ENCODE results near the gene TIAM1. TPM values are rescaled to one million over a fixed set of nuclear protein-coding genes. Genes with fewer than 3 reads are reported as not detected.
A peak's percentile ranks its signal among the peaks of the same experiment; 100 is the strongest.
"Not testable (repeated sequence)": the region's sequence is repeated elsewhere in the genome, so short reads cannot be mapped to it uniquely, and the experiment has no call there.

The TIAM1 gene
- total RNA-seq, 1 donor: 1.9 TPM

DNA sequence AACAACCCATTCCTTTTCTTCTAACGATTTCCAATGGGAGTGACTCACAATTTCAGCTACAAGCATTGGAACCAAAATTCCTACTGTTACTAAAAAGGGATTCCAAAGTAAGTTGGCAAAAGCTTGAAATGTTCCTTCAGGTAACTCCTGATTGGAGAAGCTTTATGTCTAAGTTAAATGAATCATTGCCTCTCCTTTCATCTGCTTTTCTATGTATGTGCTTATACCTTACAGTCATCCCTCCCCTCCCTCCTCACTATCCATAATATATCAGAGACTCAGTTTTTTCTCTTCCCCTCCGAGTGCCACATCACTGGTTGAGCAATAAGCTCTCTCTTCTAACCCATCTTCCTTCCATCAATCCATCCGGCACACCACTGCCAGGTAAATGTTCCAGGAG is 86.8 kb downstream of the TIAM1 start:
- no peak for DNase-seq (ENCODE audit: low read depth in 2 of 3, low spot score in 2 of 3)

DNA sequence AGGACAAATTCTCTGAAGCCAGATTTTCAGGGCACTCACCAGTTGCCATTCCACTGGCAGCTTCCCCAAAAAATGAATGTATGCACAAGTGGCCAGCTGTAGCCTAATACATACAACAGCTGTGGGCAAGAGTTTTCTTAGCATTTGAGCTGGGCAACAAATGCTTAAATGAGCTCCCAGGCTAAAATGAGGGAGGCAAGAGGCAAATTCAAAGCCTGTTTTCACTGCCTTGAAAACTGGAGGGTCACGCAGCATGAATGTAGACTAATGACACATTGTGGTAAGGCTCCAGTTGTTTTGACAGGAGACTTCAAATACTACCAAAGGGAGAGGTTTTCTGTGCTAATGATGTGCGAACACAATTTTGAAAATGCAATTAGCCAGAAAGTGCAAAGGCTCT is 88.2 kb downstream of the TIAM1 start:
- DNase-seq (ENCODE audit: low read depth in 2 of 3, low spot score in 2 of 3): no peak

DNA sequence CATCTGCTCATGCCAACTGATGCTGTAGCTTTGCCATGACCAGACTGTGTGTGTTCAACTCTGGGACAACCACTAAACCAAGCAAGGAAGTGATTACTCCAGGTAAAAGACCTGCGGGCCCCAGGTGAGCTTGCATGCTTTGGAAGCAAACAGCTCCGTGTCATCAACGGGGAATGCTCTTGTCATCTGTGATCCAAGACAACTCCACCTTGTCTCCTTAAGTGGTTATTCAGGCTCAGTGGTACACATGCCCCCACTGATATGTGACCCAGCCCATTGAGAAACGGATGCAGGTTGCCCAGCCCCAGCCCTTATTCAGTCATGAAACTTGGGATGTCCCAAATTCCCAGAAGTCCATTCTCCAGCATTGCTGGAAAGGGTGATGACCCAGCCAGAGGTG is 89.0 kb downstream of the TIAM1 start:
- DNase-seq (ENCODE audit: low read depth in 2 of 3, low spot score in 2 of 3): no peak

DNA sequence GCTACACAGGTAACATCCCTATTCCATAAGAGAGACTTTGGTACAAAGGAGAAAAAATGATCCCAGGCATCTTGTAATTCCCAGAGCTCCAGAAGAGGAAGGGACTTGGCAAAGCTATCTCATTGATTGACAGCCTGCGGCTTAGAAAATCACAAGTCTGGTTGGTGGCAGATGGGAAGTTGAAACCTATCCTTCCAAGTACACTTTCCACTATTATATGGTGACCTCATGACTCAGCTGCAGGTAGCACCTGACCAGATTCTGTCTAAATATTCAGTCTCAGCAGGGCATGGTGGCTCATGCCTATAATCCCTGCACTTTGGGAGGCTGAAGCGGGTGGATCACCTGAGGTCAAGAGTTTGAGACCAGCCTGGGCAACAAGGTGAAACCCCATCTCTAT is 89.9 kb downstream of the TIAM1 start:
- no peak for DNase-seq (ENCODE audit: low read depth in 2 of 3, low spot score in 2 of 3)

DNA sequence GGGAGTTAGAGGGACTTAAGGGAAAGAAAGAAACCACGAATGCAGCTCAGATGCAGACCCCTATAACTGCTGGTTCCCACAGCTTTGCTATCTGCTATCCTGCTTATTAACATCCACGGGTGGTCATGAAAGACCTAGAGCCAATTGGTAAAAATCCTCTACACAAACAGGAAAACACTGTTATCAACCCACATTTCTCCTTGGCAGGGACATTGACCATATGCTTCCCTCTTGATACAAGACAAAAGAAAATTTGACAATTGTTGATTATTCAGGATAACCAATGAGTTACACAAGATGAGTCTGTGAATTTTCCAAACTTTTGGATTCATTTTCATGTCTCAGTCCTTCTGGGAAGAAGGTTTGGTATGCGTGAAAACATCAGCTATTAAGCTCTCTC is 90.4 kb downstream of the TIAM1 start:
- DNase-seq (ENCODE audit: low read depth in 2 of 3, low spot score in 2 of 3): no peak

DNA sequence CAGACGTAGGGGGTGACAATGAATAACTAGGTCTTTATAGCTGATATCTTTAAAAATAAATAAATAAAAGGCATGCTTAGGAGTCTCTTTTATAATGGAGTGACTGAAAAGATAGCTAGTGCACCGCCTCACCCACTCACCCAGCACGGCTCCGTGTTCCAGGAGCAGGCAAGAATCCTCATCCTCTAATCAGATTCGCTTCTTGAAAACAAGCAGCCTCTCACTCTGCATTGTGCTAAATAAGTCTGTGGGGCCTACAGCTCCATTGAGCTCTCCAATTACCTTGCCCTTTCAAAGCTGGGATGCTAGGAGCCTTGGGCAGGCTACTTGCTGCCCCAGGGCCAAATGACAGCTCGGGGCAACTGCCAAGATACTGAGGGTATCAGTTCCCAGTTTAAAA is 91.5 kb downstream of the TIAM1 start:
- no peak for DNase-seq (ENCODE audit: low read depth in 2 of 3, low spot score in 2 of 3)

DNA sequence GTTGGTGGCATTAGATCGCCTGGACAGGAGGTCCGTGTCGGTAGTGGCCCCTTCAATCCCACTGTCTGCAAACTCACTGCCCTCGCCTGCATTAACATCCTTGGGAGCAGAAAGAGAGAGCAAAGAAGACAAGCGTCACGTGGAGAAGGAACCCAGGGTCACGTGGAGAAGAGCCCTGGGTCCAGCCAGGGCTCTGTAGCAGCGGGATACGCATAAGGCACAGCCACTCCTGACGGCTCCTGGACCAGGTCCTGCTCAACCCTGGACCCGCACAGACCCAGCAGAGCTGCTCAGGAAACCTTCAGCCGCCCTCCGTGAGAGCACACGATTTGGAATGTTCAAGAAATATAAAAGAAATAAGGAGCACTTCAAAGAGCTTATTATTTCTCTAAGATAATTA is 92.0 kb downstream of the TIAM1 start:
- DNase-seq (ENCODE audit: low read depth in 2 of 3, low spot score in 2 of 3): no peak

DNA sequence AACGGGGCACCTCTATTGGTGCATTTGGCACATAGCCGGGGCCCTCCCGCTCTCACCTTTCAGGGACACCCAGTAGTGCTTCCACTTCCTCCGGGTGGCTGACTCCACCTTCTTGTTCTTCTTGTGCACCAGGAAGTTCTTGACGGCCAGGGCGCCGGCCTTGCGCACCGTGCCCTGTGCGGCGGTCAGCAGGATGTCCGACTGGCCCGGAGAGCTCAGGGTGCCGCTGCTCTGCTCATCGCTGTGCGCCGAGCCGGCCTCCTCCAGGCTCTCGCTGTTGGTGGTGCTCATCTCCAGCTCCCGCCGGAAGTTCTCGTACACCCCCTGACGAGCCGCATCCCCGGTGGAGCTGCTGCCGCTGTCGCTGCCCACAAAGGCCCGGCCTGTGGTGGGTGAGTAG is 92.4 kb downstream of the TIAM1 start:
- no peak for DNase-seq (ENCODE audit: low read depth in 2 of 3, low spot score in 2 of 3)

DNA sequence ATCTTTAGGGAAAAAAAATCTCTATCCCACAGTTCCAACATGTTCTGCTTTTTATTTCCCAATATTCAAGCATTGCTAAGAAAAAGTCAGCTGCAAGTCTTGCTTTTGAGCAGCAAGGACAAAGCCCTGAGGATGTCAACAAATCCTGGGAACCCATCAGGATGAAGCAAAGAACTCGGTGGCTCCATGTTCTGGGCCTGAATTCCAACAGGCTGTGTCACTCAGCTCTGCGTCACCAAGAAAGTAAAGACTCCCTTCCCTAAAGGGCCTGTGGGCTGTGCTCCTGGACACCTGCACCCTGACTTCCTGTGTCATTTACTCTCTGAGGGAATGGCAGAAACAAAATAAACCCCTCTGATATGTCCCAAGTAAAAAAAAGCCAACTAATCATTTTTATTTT is 95.5 kb downstream of the TIAM1 start:
- no peak for DNase-seq (ENCODE audit: low read depth in 2 of 3, low spot score in 2 of 3)

DNA sequence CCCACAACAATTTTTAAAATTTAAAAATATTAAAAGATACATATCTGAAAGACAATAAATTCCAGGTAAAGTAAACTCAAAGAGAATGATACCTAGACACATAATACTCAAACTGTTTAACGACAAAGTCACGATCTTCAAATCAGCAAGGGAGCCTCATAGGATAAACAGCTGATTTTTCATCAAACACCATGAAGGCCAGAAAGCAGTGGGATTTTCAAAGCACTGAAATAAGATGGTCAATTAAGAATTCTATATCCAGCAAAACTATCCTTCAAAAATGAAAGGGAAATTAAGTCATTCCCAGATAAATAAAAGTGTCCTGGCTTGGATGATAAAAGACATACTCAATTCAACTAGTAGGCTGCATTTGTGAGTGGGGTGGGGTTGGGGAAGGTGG is 100.5 kb downstream of the TIAM1 start:
- DNase-seq (ENCODE audit: low read depth in 2 of 3, low spot score in 2 of 3): no peak

DNA sequence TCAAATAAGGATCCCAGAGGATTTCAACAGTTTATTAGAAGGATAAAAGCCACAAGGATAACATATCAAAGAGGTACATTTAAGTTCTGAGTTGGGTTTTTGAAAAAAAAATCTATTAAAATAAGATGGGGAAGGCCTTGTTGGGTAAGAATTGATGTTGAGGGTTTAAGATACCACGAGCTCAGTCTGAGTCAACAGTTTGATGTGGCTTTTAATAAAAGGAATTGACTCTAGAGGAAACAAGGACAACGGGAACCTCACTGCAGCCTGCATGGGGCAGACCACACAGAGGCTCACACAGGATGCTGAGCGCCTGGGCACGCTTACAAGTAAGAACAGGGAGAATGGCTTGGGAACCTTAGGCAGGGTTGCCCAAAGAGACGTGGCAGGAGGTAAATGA is 107.5 kb downstream of the TIAM1 start:
- DNase-seq (ENCODE audit: low read depth in 2 of 3, low spot score in 2 of 3): no peak

DNA sequence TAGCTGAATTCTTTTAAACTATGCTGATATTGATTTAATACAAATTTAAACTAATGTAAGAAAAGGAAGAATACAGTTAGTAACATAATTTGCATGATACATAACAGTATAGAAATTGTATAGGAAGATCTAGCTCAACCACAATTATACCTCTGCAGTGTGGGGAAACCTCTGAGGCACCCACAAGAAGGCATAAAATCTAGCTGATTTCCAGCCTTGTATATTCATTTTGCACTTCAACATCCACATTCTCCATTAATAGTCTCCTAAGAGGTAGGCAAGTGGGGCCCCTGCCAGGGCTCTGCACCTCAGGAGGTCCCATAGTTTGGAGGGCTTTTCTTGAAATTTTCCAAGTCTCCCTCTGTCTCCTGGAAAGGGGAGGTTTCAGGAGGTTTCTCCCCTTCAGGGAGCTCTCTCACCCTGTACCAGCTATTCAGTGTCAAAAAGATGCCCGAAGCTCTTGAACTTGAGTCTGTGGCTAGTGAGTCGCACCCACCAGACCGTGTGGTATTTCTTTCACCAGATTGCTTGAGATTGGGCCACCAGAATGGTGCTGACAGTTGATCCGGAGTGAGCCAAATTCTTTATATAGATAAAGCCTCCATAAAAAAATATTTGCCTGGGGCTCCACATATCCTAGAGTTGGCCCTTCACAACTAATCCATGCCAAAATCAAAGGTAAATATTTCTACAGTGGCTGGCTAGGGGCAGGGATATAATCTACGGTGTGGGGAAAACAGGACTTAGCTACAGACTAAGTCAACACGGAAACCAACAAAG is 108.2 kb downstream of the TIAM1 start:
- no peak for DNase-seq (ENCODE audit: low read depth in 2 of 3, low spot score in 2 of 3)

DNA sequence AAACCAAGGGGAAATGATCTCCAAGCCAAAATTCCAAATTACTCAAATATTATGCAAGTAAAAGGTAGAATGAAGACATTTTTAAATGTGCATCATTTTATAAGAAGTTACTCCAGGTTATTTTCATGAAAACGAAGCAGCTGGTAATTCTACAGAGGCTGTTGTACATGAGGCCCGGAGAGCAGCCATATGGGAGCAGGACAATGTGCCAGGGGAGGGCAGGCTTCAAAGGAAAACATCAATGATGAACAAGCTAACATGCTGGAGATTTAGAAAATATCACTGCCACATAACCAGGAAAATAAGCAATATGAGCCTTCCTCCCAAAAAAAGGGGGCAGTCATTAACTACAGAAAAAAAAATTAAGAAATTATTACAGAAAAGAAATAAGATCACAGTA is 109.1 kb downstream of the TIAM1 start:
- no peak for DNase-seq (ENCODE audit: low read depth in 2 of 3, low spot score in 2 of 3)

DNA sequence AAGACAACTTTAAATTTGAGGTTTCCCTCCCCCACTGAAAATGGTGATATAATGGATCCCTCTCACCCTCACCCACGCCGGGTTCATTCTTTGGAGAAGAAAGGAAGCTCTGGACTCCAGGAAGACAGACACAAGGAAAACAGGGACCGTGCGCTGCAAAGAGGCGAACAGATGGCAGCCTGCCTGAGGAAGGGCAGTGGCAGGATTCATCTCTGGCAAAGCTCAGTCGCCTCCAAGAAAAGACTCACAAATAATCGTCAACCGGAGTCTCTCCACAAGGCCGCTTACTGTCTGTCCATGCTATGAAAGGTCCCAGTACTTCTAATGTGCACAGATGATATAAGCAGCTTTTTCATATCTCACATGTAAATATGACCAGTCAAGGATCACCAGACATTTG is 110.3 kb downstream of the TIAM1 start:
- no peak for DNase-seq (ENCODE audit: low read depth in 2 of 3, low spot score in 2 of 3)

DNA sequence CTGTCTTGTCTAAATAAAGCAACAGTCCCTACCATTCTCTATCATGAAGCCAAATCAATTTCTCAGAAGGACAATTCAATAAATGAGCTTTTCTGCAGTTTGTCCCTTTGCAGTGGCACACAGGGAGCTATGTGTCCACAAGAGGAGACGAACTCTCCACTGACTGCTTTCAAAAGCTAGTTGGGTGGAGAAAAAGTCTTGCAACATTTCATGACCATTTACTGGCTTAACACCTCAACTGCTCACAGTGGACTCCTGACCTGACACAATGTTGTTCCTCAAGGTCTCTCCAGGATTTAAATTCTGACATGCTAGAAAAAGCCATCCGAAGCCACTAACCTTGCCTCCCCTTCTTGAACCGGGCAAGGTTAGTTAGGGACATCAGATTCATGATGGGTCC is 111.7 kb downstream of the TIAM1 start:
- DNase-seq (ENCODE audit: low read depth in 2 of 3, low spot score in 2 of 3): no peak

DNA sequence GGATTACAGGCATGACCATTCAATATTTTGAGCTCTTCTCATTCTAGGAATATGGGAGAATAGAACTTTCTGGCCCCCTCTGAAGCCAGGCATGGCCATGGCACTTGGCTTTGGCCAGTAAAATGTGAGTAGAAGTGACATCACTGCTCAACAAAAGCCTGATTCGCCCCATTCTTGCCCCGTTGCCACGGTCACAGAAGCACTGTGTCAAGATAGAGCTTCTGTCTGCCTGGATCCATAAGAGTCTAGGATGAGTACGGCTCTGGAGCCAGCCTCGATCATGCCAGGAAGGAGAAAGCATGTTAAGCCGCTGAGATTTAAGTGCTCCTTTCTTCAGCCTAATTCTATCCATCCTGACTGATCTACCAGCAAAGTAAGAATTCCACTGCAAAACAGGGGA is 113.1 kb downstream of the TIAM1 start:
- DNase-seq (ENCODE audit: low read depth in 2 of 3, low spot score in 2 of 3): no peak

DNA sequence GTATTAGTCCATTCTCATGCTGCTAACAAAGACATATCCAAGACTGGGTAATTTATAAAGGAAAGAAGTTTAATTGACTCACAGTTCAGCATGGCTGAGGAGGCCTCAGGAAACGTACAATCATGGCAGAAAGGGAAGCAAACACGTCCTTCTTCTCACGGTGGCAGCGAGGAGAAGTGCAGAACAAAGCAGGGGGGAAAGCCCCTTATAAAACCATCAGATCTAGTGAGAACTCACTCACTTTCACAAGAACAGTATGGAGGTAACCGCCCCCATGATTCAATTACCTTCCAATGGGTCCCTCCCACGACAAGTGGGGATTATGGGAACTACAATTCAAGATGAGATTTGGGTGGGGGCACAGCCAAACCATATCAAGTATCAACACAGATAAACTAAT is 115.3 kb downstream of the TIAM1 start:
- DNase-seq (ENCODE audit: low read depth in 2 of 3, low spot score in 2 of 3): not testable (repeated sequence)

DNA sequence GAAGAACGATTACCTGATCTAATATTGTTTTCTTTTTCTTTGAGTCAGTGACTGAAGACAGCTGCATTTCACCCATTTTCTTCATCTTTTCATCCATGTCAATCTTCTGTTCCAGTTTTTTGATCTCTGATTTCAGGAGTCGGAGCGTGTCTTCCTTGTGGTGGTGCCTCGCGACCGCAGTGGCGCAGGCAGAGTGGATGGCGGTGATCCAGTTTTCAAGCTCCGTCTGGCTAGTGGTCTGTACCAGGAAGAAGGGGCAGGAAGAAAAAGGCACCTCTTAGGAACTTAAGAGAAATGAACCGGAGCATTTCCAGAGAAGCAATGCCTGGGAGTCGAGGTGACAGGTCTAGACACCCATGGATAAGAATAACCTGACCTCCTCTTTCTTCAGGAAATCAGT is 118.3 kb downstream of the TIAM1 start:
- DNase-seq (ENCODE audit: low read depth in 2 of 3, low spot score in 2 of 3): no peak

DNA sequence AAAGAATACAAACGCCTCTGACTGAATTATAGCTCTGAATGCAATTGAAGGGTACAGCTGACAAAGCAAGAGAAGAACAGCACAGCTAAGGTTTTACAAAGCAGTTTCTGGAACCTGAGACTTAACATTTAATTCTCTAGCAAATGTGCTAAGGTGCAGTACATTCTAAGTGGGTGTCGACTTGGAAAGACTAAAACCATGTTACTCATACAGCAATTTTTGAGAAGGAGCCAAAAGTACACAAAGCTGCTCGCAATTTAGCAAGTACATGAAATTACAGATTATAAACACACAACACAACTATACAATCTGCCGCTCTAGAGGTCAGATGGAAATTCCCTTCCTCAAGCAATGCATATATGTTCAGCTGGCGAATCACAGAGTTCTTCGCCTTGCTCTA is 121.9 kb downstream of the TIAM1 start:
- DNase-seq (ENCODE audit: low read depth in 2 of 3, low spot score in 2 of 3): no peak

DNA sequence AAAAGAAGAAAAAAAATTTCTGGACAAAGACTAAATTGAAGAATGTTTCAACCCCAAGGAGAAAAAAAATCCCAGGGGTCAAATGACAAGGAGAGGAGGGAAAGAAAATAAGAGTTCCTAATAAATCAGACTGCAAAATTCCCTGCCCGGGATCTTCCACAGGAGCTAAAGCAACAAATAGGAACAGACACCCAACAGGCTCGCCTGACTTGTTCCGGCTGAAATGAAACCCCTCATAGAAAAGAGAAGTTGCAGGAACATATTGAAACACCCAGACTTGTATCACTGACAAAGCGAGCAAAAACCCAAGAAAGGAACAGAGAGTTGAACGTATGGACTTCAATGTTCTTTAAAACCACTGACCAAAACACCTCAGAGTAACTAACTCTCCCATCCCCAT is 123.0 kb downstream of the TIAM1 start:
- DNase-seq (ENCODE audit: low read depth in 2 of 3, low spot score in 2 of 3): peak in 1 of 3 donors; percentile 4

DNA sequence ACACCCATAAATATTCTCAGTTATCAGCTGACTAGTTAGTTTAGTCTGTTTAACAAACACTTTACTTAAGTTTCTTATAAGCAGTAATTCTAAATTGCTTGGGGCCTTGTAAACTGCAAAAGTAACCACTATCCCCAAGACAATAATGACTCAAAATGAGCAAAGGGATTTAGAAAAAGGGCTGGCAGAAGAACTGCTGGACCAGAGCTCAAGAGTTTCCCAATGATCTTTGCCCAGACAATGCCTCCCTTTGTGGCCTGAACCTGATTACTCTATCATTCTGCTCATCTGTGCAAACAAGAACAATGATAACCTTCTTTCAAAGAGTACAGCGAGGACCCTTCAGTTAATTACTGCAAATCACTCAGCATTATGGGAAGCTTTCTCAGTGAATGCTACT is 123.5 kb downstream of the TIAM1 start:
- DNase-seq (ENCODE audit: low read depth in 2 of 3, low spot score in 2 of 3): no peak

DNA sequence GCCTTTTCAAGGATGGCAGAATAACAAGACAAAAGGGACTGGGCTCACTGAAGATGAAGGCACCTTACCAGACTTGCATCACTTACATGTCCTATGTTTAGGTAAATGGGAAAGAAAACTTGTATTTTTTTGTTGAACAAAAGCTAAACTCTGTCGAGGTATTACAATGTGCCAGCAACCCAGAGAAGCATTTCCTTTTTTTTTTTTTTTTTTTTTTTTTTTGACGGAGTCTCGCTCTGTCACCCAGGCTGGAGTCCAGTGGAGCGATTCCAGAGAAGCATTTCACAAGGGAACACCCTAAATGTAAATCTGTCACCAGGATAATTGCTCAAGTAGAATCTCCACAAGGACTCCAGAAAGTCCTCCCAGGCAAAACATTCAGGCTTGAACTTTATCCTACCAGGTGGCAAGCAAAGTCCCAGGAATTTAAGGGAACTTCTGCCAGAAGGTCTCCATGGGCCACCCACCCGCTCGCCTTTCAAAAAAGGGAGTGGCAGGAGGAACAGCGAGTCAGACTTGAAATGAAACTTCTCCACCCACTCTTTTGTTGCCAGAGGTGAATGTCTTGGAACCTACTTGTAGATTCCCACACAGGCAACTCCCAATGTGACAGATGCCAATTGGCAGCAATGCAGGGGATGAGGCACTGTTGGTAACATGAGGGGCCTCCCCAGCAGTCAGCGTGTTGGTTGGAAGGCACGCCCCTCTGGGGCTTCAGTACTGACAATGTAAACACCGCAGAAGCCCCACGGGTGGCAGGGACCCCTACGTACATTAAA is 125.0 kb downstream of the TIAM1 start:
- DNase-seq (ENCODE audit: low read depth in 2 of 3, low spot score in 2 of 3): no peak
